ENCODE data around the gene BCL7A.

The BCL7A gene

DNA sequence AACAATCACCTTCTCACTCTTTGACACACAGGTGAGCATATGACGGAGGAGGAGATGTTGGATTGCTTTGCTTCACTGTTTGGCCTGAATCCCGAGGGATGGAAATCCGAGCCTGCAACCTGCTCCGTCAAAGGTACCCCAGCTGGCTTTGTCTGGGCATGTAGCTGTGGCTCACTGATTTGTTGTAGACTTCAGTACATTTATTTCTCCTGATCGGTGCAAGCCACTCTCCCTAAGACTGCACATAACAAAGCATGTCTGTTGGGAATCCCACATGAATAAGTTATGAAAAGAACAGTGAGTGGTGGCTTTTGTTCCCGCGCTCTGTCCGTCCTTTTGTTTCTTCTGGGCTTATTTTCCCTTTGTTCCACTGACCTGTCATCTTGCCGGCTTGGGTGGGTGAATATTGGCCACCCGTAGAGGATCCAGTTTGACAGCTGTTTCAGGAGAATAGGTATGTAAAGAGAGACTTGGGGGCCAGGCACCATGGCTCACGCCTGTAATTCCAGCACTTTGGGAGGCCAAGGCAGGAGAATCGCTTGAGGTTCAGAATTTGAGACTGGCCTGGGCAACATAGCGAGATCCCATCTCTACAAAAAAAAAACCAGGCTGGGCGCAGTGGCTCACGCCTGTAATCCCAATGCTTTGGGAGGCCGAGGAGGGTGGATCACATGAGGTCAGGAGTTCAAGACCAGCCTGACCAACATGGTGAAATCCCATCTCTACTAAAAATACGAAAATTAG is 20.0 kb upstream of the BCL7A start:
- peaks cover 0 to 14% (median 12%) of the 10 kb centered on the region in 5 donors for H3K4me1 ChIP-seq (ENCODE audit: control insufficient read depth in 5 of 5, insufficient read depth in 5 of 5, low read length in 5 of 5)
- no peaks in the 10 kb centered on the region for H3K36me3 ChIP-seq (ENCODE audit: control insufficient read depth in 5 of 5, insufficient read depth in 5 of 5, low read length in 5 of 5)
- H3K9me3 ChIP-seq (ENCODE audit: control insufficient read depth in 5 of 5, low read length in 5 of 5): no peaks in the 10 kb centered on the region
- no peak overlapping the region for H3K27ac ChIP-seq (ENCODE audit: low read depth, low read length)
- no peak overlapping the region for H3K9ac ChIP-seq (ENCODE audit: low read length in 5 of 5)
- no peaks in the 10 kb centered on the region for H3K27me3 ChIP-seq (ENCODE audit: control insufficient read depth in 5 of 5, insufficient read depth in 4 of 5, low read length in 5 of 5)
- no peak overlapping the region for H3K4me3 ChIP-seq (ENCODE audit: low read depth in 1 of 5, low read length in 5 of 5)

DNA sequence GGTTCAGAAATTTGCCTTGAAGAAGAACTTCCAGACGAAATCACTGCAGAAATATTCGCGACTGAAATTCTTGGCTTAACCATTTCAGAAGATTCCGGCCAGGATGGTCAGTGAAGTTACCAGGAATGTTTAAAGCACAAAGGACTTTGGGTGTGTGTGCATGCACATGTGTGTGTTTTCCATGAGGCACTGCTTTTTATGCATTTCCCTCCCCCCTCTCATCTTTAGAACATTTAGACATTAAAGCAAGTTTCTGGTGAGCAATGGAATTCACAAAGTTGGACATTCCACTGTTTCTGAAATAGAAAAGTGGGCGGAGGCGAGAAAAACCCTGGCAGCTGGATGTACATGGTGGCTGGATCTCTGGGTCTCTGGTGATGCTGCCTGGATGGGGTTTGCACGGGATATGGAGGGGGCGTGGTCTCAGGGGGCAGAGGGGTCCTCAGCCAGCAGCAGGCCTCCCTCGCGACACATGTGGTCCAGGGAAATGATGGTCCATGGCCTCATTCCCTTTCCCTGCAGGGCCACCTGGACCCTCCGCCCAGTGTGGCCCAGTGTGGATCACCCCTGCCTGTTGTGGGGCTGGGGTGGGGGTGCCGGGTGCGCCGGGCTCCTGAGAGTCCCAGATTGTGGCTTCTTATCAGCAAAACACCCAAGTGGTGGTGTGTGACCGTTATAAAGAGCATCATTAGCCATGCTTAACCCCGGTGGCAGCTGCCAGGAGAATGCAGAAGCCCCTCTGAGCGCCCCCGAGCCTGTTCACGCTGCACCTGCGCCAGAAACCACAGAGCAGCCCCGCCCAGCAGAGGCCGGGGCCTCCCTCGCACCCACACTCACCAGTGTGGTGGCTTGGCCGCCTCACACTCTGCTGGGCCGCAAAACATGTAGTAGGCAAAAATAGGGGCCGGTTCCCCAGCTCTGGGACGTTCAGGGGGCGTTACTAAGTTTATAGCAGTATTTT is 17.8 kb upstream of the BCL7A start:
- H3K9ac ChIP-seq (ENCODE audit: low read length in 5 of 5): no peak overlapping the region
- H3K27ac ChIP-seq (ENCODE audit: low read depth, low read length): no peak overlapping the region
- H3K9me3 ChIP-seq (ENCODE audit: control insufficient read depth in 5 of 5, low read length in 5 of 5): no peaks in the 10 kb centered on the region
- no peaks in the 10 kb centered on the region for H3K36me3 ChIP-seq (ENCODE audit: control insufficient read depth in 5 of 5, insufficient read depth in 5 of 5, low read length in 5 of 5)
- H3K27me3 ChIP-seq (ENCODE audit: control insufficient read depth in 5 of 5, insufficient read depth in 4 of 5, low read length in 5 of 5): no peaks in the 10 kb centered on the region
- peaks cover 0 to 28% (median 12%) of the 10 kb centered on the region in 5 donors for H3K4me1 ChIP-seq (ENCODE audit: control insufficient read depth in 5 of 5, insufficient read depth in 5 of 5, low read length in 5 of 5)
- no peak overlapping the region for H3K4me3 ChIP-seq (ENCODE audit: low read depth in 1 of 5, low read length in 5 of 5)

DNA sequence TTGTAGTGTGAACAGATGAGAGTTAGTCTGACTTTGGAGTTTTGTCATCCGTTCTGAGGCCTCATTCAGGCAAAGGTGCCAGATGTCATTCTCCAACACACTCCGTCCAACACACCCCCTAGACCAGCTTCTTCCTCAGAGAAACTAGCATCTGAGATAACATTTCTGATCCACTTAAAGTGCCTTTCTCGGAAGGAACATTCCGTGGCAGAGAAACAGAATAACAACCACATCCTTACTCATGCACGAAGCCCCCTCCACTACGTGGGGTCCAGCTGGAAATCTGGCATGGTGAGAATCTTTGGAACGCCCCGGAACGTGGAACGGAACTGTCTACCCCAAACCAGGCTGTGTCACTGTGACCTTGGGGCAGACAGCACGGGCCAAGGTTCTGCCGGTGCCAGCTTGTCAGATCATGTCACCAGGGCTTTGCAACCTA is 17.0 kb upstream of the BCL7A start:
- Histone ChIP-seq H3K27me3 (ENCODE audit: control insufficient read depth in 5 of 5, insufficient read depth in 4 of 5, low read length in 5 of 5) (no peaks in the 10 kb centered on the region), H3K4me3 (ENCODE audit: low read depth in 1 of 5, low read length in 5 of 5) (no peak overlapping the region), H3K36me3 (ENCODE audit: control insufficient read depth in 5 of 5, insufficient read depth in 5 of 5, low read length in 5 of 5) (no peaks in the 10 kb centered on the region), H3K9ac (ENCODE audit: low read length in 5 of 5) (peak overlapping the region in 2 of 5 donors; percentile 0 to 2), H3K4me1 (ENCODE audit: control insufficient read depth in 5 of 5, insufficient read depth in 5 of 5, low read length in 5 of 5) (peaks cover 0 to 32% (median 16%) of the 10 kb centered on the region in 5 donors), H3K9me3 (ENCODE audit: control insufficient read depth in 5 of 5, low read length in 5 of 5) (no peaks in the 10 kb centered on the region), H3K27ac (ENCODE audit: low read depth, low read length) (no peak overlapping the region)

DNA sequence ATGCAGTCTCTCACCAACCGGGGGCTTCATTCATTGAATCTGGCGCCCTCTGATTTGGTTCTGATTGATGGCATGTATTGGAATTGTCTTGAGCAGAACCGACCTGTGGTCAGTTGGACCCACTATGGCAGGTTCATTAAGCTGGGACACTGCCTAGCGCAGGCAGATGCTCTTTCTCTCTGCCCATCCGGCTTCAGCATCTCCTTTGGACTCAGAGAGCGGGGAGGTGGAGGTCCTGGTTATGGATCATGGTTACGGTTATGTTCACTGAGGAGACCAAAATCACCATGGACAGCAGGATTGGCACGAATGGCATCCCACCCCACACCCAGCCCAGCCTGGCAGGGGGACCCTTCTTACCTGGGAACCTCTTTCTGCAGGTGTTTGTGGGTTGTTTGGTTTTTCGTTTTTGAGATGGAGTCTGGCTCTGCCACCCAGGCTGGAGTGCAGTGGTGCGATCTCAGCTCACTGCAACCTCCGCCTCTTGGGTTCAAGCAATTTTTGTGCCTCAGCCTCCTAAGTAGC is 16.4 kb upstream of the BCL7A start:
- H3K27me3 ChIP-seq (ENCODE audit: control insufficient read depth in 5 of 5, insufficient read depth in 4 of 5, low read length in 5 of 5): no peaks in the 10 kb centered on the region
- no peak overlapping the region for H3K9ac ChIP-seq (ENCODE audit: low read length in 5 of 5)
- no peak overlapping the region for H3K27ac ChIP-seq (ENCODE audit: low read depth, low read length)
- H3K9me3 ChIP-seq (ENCODE audit: control insufficient read depth in 5 of 5, low read length in 5 of 5): no peaks in the 10 kb centered on the region
- H3K36me3 ChIP-seq (ENCODE audit: control insufficient read depth in 5 of 5, insufficient read depth in 5 of 5, low read length in 5 of 5): no peaks in the 10 kb centered on the region
- H3K4me3 ChIP-seq (ENCODE audit: low read depth in 1 of 5, low read length in 5 of 5): no peak overlapping the region
- peaks cover 0 to 32% (median 16%) of the 10 kb centered on the region in 5 donors for H3K4me1 ChIP-seq (ENCODE audit: control insufficient read depth in 5 of 5, insufficient read depth in 5 of 5, low read length in 5 of 5)

DNA sequence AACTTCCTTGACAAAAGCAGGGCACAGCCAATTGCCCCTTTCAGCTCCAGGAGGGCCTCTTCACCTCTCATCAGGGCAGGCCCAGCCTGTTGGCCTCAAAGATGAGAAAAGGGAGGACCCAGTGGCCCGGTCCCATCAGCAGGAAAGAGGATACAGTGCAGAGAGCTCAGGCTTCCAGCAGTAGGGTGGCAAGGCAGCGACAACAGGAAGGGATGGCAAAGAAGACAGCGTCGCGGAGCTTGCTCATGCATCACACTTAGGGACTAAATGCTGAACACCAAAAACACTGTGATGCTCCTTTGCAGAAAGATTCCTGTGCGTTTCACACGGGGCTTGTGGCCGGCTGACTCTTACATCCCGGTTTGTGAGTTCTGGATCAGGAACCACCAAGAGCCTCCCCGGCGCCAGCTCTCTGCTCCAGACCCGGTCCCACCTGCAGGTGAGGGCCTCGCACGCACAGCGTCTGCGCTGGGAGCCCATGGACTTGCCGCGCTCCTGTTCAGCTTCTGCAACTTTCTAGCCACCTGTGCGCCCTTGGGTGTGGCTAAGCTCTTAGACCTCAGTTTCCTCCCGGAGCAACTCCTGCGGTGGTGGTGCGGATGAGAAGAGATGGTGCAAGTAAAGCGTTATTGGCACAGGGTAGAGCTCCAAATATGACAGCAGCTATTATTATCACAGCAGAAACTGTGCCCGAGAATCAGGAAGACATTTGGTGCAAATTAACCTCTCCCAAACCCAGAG is 15.3 kb upstream of the BCL7A start:
- no peaks in the 10 kb centered on the region for H3K27me3 ChIP-seq (ENCODE audit: control insufficient read depth in 5 of 5, insufficient read depth in 4 of 5, low read length in 5 of 5)
- H3K4me3 ChIP-seq (ENCODE audit: low read depth in 1 of 5, low read length in 5 of 5): no peak overlapping the region
- no peaks in the 10 kb centered on the region for H3K36me3 ChIP-seq (ENCODE audit: control insufficient read depth in 5 of 5, insufficient read depth in 5 of 5, low read length in 5 of 5)
- no peak overlapping the region for H3K9ac ChIP-seq (ENCODE audit: low read length in 5 of 5)
- H3K9me3 ChIP-seq (ENCODE audit: control insufficient read depth in 5 of 5, low read length in 5 of 5): no peaks in the 10 kb centered on the region
- no peak overlapping the region for H3K27ac ChIP-seq (ENCODE audit: low read depth, low read length)
- H3K4me1 ChIP-seq (ENCODE audit: control insufficient read depth in 5 of 5, insufficient read depth in 5 of 5, low read length in 5 of 5): peaks cover 0 to 33% (median 16%) of the 10 kb centered on the region in 5 donors

DNA sequence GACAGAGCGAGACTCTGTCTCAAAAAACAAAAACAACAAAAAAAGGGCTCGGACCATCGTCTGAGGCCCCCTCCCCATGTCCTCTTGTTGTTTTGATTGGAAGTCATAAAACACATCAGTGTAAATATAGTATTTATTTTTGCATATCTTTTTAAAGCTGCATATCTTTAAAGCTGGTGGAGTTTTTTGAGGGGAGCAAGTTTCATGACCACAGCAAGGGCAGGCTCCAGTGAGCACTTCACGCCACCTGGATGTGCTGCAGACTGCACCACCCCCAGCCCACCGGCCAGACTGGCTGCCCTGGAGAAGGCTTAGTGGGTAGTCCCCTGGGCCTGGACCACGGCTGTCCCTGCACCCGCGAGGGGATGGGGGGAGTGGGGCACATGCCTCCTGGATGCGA is 11.9 kb upstream of the BCL7A start:
- H3K9me3 ChIP-seq (ENCODE audit: control insufficient read depth in 5 of 5, low read length in 5 of 5): no peaks in the 10 kb centered on the region
- no peaks in the 10 kb centered on the region for H3K36me3 ChIP-seq (ENCODE audit: control insufficient read depth in 5 of 5, insufficient read depth in 5 of 5, low read length in 5 of 5)
- H3K9ac ChIP-seq (ENCODE audit: low read length in 5 of 5): no peak overlapping the region
- H3K27ac ChIP-seq (ENCODE audit: low read depth, low read length): no peak overlapping the region
- no peak overlapping the region for H3K4me3 ChIP-seq (ENCODE audit: low read depth in 1 of 5, low read length in 5 of 5)
- H3K4me1 ChIP-seq (ENCODE audit: control insufficient read depth in 5 of 5, insufficient read depth in 5 of 5, low read length in 5 of 5): peaks cover 0 to 24% (median 6%) of the 10 kb centered on the region in 5 donors
- no peaks in the 10 kb centered on the region for H3K27me3 ChIP-seq (ENCODE audit: control insufficient read depth in 5 of 5, insufficient read depth in 4 of 5, low read length in 5 of 5)

DNA sequence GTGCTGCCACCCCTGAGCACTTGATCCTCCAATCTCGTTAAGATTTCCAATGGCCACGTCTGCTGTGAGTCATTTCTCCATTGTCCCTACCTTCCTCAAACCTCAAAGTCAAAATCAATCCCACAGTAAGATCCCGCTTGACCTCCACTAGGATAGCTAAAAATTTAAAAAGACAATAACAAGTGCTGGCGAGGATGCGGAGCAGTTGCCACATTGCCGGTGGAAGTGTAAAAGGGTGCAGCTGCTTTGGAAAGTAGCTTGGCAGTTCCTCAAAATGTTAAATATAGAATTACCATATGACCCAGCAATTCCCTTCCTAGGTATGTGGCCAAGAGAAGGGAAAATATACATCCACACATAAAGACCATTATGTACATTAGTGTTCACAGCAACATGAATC is 9.5 kb upstream of the BCL7A start:
- Histone ChIP-seq H3K4me1 (ENCODE audit: control insufficient read depth in 5 of 5, insufficient read depth in 5 of 5, low read length in 5 of 5) (peaks cover 0 to 22% (median 3%) of the 10 kb centered on the region in 5 donors), H3K27me3 (ENCODE audit: control insufficient read depth in 5 of 5, insufficient read depth in 4 of 5, low read length in 5 of 5) (no peaks in the 10 kb centered on the region), H3K9me3 (ENCODE audit: control insufficient read depth in 5 of 5, low read length in 5 of 5) (no peaks in the 10 kb centered on the region), H3K27ac (ENCODE audit: low read depth, low read length) (no peak overlapping the region), H3K4me3 (ENCODE audit: low read depth in 1 of 5, low read length in 5 of 5) (no peak overlapping the region), H3K9ac (ENCODE audit: low read length in 5 of 5) (no peak overlapping the region), H3K36me3 (ENCODE audit: control insufficient read depth in 5 of 5, insufficient read depth in 5 of 5, low read length in 5 of 5) (no peaks in the 10 kb centered on the region)

DNA sequence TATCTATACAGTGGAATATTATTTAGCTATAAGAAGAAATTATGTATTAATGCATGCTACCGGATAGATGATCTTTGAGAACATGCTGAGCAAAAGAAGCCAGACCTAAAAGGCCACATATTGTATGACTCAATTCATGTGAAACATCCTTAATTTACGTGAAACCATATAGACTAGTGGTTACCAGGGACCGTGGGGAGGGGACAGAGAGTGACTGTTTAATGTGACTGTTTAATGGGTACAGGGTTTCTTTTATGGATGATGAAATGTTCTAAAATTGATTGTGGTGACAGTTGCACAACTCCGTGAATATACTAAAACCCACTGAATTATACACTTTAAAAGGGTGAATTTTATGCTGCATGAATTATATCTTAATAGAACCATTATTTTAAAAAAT is 8.5 kb upstream of the BCL7A start:
- H3K4me3 ChIP-seq (ENCODE audit: low read depth in 1 of 5, low read length in 5 of 5): no peak overlapping the region
- no peaks in the 10 kb centered on the region for H3K36me3 ChIP-seq (ENCODE audit: control insufficient read depth in 5 of 5, insufficient read depth in 5 of 5, low read length in 5 of 5)
- H3K27ac ChIP-seq (ENCODE audit: low read depth, low read length): no peak overlapping the region
- peaks cover 0 to 14% (median 3%) of the 10 kb centered on the region in 5 donors for H3K4me1 ChIP-seq (ENCODE audit: control insufficient read depth in 5 of 5, insufficient read depth in 5 of 5, low read length in 5 of 5)
- H3K9me3 ChIP-seq (ENCODE audit: control insufficient read depth in 5 of 5, low read length in 5 of 5): peaks cover 0 to 2% (median under 1%) of the 10 kb centered on the region in 5 donors
- no peak overlapping the region for H3K9ac ChIP-seq (ENCODE audit: low read length in 5 of 5)
- no peaks in the 10 kb centered on the region for H3K27me3 ChIP-seq (ENCODE audit: control insufficient read depth in 5 of 5, insufficient read depth in 4 of 5, low read length in 5 of 5)

DNA sequence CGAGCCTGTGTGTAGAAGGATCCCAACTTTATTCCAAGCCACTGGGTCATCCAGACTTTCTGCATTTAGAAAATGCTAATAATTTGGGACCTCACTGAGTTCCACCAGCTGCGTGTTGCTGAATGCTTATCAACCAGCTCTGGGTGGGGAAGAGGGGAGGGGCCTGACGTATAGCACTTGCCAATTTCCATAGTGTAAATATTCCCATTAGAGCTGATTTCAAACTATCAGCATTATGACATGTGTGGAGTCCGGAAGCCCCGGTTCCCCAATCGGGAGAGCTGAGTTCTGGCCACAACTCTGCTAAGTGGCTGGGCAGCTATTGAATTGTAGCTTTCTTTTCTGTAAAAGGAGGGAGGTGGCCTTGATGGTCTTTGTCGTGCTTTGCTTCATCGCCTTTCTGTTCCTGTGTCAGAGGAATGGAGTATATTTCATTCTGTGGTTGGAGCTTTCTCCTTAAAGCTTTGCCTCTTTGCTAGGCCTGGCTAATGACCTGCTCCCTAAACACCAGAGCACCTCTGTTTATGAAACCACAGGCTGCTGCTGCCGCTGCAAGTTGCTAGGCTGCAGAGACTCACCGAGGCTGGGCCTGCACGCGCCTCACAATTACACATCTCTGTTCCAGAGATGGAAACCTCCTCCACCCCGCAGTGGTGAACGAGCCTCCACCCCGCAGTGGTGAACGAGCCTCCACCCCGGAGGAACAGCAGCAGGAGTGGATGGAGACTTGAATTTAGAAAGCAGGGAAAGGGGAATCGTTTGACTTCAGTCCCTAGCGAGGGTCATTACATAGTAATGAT is 7.7 kb upstream of the BCL7A start:
- Histone ChIP-seq H3K27ac (ENCODE audit: low read depth, low read length) (no peak overlapping the region), H3K27me3 (ENCODE audit: control insufficient read depth in 5 of 5, insufficient read depth in 4 of 5, low read length in 5 of 5) (no peaks in the 10 kb centered on the region), H3K4me3 (ENCODE audit: low read depth in 1 of 5, low read length in 5 of 5) (no peak overlapping the region), H3K9me3 (ENCODE audit: control insufficient read depth in 5 of 5, low read length in 5 of 5) (peaks cover 0 to 11% (median 4%) of the 10 kb centered on the region in 5 donors), H3K9ac (ENCODE audit: low read length in 5 of 5) (no peak overlapping the region), H3K4me1 (ENCODE audit: control insufficient read depth in 5 of 5, insufficient read depth in 5 of 5, low read length in 5 of 5) (peaks cover 0 to 8% (median 3%) of the 10 kb centered on the region in 5 donors), H3K36me3 (ENCODE audit: control insufficient read depth in 5 of 5, insufficient read depth in 5 of 5, low read length in 5 of 5) (no peaks in the 10 kb centered on the region)

Measured in subcutaneous abdominal adipose tissue (tissue), 5 donors.